GF-D8 (cell line): ENCODE measurements around the gene TGDS.
A peak's percentile ranks its signal among the peaks of the same experiment; 100 is the strongest.
"Not testable (repeated sequence)": the region's sequence is repeated elsewhere in the genome, so short reads cannot be mapped to it uniquely, and the experiment has no call there.

Experiments used
- DNase-seq: peaks from one replicate; lab custom pipeline; 2025; lab: John Stamatoyannopoulos, UW

Gene TGDS

GRCh38 chr13:94595950-94596574 lies at the start of gene TGDS:
TSS of gene TGDS (minus strand) at chr13:94596152. CDS start at chr13:94596136, 16 bp downstream.
- DNase-seq: peak; percentile 94

GRCh38 chr13:94641409-94641941 lies 45.5 kb upstream of the TGDS start:
- DNase-seq: no peak

DNA sequence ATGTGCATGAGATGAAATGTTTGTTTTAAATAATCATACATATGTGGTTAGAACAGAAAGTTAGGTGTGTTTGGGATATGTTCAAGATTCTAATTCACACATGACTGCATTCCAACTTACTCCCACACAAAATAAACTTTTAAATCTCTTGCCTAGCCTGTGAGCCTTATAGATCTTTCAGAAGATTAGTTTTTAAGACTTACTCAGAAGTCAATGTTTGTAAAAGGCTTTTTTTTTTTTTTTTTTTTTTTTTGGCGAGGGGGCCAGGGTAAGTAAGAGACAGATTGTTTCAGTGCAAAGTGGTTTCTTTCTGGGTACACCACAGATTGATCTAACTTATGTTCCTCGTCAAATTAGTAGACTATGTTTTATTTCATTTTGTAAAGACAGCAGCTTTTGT lies 44.8 kb upstream of the TGDS start:
- DNase-seq: no peak

GRCh38 chr13:94637677-94638076 lies 41.7 kb upstream of the TGDS start:
- not testable (repeated sequence) for DNase-seq

GRCh38 chr13:94636942-94637578 lies 41.1 kb upstream of the TGDS start:
- no peak for DNase-seq

DNA sequence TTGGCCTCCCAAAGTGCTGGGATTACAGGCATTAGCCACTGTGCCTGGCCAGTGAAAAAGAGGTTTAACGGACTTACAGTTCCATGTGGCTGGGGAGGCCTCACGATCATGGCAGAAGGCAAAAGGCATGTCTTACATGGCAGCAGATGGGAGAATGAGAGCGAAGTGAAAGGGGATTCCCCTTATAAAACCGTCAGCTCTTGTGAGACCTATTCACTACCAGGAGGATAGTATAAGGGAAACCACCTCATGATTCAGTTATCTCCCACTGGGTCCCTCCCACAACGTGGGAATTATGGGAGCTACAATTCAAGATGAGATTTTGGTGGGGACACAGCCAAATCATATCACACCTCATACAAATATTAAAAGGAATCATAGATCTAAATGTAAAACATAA lies 40.1 kb upstream of the TGDS start:
- not testable (repeated sequence) for DNase-seq

DNA sequence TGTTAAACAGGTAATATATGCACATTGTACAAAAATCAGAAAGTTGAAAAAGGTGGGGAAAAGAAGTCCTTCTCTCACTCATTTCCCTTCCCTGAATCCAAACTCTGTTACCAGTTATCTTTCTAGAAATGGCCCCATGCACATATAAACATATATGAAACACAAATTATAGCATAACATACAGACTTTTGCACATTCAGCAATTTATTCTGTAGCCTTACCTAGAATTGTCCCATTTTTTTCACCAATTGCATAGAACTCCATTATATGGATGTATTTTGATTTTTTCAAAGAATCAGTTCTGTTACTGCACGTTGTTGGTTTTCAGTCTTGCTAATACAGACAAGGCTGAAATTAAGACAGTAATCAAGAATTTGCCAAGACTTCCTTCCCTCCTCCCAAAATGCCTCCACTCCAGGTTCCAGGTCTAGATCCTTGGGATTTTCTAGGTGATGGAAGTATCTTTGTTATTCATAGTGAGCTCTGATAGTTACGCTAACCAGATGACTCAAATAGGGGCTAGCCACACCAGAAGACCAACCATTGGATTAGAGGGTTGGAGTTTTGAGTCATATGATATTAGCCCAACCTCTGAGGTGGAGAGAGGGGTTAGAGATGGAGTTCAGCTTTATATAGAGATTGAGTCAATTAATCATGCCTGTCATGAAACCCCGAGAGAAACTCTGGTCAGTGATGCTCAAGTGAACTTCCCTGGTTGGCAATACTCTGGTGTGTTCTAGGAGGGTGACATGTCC lies 36.5 kb upstream of the TGDS start:
- no peak for DNase-seq

DNA sequence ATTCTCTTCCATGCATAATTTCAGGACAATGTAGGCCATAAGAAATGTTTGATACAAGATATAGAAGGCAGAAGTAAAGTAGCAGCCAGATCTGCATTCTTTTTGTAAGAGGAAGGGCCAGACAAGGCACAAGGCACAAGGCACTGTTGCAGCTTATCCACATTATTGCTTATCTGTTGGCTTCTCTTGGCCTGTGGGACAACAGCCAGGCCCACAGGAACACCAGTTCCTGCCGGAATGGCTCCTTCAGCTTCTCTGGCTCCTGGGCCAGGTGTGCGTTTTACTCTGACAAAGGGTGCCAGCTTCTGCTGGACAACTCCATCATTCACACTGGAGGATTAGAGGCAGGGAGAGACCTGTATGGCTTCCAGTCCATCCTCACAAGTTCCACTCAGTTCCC lies 34.9 kb upstream of the TGDS start:
- DNase-seq: no peak

DNA sequence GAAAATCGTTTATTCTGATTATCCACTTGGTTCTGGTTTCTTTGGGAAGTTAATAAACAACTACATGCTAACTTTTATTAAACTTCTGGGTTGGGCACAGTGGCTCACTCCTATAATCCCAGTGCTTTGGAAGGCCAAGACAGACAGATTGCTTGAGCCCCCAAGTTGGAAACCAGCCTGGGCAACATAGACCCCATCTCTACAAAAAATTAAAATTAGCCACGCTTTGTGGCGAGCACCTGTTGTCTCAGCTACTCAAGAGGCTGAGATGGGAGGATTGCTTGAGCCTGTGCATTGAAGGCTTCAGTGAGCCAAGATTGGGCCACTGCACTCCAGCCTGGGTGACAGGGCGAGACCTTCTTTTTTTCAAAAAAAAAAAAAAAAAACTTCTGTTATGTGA lies 27.4 kb upstream of the TGDS start:
- no peak for DNase-seq

- peak; percentile 19 for DNase-seq
Measured at GRCh38 chr13:94622344-94622743, 26.4 kb upstream of the TGDS start.

GRCh38 chr13:94620286-94620896 lies 24.4 kb upstream of the TGDS start:
- no peak for DNase-seq

DNA sequence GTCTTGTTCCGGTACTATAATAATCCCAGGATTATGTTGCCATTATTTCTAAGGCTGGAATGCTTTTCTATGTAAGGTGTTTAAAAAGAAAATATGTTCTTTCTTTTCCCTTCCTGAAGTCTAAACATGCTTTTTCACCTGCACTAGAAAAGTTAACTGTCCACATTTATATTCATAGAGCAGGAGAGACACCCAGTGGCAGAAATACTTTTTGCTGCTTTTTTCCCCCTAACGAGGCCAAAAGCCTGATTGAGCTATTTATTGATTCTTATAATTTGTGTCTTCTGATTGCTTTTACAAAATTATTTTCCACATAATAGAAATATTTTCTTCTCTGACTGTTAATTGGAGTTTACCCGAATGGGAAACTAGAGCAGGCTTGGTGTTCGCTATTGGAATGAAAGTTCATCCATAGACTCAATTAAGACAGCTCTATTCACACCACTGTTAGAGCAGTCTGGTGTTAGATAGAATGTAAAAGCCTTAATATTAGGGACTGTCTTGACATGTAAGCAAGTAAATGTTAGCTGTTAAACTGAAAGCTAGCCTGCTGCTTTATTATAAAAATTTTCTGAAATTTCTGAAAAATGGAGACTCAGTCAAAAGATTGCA lies 21.5 kb upstream of the TGDS start:
- DNase-seq: no peak

GRCh38 chr13:94613051-94613450 lies 17.1 kb upstream of the TGDS start:
- no peak for DNase-seq

DNA sequence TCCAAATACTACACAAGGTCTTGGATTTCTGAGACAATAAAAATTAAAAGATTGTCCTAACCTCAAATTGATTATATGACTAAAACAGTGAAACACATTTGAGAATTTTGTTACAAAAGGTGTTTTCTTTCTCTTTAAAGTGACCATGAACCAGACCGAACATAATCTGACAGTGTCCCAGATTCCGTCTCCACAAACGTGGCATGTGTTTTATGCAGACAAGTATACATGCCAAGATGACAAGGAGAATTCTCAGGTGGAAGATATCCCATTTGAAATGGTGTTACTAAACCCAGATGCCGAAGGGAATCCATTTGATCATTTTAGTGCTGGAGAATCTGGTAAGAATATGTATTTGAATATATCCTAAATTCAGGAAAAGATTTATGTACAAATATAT lies 16.1 kb upstream of the TGDS start:
- no peak for DNase-seq

GRCh38 chr13:94610475-94610874 lies 14.5 kb upstream of the TGDS start:
- no peak for DNase-seq

DNA sequence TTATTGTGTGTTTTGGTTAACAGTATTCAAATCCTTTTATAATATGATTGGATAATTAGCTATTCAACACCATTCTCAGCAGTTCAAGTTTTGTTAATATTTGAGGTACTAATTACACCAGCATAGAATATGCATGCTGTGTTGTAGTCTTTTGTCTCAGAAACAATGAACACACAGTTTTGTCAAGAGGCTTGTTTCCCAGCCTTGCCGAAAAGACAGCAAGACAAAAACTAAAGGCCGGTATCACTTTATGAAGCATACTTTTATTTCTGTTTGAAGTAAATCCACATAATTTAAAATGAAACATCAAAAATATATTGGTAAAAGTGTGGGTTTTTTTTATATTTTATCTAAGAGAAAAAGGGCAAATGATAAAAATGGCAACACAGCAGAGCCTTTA lies 13.2 kb upstream of the TGDS start:
- no peak for DNase-seq

DNA sequence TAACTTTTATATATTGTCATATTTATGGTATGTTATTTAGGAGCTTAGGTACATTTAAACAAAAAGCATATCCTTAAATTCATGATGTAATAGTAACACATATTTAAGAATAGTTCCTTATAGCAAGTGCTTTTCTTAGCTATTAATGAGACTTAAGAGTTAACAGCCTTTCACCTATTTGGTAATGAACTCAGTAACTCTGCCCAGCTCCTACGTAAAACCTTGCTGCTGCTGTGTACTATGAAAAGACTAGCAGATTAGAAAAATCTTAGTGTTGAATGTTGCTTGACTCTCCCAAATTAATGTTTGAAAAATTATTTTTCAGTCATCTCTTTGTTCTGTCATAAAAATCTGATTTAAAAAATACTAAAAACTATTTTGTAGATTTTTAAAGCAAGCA lies 12.6 kb upstream of the TGDS start:
- DNase-seq: no peak

- no peak for DNase-seq
Measured at GRCh38 chr13:94607939-94608338, 12.0 kb upstream of the TGDS start.

GRCh38 chr13:94607056-94607455 lies 11.1 kb upstream of the TGDS start:
- DNase-seq: peak; percentile 83

GRCh38 chr13:94602467-94602866 lies 6.5 kb upstream of the TGDS start:
- no peak for DNase-seq

DNA sequence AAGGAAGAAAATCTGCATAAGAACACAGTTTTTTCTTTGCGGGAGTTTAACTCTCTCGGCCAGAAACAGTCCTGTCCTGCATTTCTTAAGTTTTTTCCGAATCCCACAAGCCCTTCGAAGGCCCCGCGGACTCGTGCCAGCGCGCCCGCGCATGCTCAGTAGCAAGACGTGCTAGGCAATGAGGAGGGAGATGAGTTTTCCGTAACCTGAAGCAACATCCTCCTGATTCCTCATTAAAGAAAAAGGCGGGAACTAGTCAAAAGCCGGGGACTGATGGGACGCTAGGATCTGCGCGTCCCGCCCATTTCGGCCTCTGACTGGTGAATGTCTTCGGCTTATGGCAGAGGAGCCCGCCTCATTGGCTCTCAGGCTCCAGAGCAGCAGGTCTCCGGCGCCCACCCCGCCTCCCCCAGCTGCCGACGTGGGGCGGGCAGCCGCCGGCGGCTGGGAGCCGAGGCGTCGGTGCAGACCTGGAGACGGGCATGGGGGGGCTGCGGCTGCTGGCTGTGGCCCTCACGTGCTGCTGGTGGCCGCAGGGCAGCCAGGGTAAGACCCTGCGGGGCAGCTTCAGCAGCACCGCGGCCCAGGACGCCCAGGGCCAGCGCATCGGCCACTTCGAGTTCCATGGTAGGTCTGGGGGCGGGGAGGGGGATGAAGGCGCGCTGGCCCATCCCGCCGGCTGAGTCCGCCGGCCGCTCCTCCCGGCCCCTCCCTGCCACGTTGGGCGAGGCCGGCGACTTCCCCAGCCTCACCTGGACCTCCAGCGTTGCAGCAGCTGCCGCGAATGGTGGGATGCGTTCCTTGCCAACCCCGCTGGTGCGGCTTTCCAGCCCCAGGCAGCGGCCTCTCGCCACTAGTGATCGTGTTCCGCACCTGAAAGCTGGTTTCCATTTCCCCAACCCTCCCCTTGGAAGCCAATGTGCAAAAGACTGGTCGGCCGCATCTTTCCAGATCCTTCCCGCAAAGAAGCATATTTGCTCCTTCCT lies 5.8 kb upstream of the TGDS start, which contains the start of gene GPR180:
Gene GPR180 (plus strand): TSS at position 412 of the 986 bp plus-strand sequence. CDS start 71 bp downstream, at position 483.
- peak; percentile 100 for DNase-seq
